ENCODE results near the gene GGCT.

The GGCT gene

DNA sequence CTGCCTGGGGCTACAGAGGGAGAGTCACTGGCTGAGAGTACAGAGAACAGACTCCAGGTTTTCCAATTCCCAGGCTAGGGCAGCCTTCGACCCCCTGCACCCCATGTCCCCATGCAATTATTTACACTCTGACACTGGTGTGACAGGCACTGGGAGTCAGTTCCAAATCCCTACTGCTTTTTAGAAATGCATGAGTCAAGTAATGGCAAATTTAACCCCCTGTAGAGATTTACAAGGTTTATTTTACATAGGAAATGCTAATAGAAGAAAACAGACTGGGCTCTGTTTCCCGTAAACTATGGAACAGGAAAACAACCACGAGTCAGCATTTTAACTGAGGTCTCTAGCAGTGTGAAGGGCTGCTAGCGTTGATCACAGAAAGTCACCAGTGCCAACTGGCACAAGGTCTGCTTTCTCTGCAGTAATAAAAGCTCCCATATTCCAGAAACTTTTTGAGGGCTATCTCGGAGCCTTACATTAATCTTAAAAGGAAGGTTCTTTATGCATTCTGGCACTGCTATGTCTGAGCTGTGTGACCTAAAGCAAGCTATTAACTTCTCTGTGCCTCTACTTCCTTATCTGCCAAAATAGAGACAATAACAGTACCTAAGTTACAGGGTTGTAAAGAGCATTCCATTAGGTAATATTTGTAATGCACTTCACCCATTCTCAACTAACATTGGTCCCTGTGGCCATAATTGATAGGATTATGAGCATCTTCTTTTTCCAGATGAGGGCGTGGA lies 54.2 kb downstream of the GGCT start:
- TF ChIP-seq, protein P1, sequence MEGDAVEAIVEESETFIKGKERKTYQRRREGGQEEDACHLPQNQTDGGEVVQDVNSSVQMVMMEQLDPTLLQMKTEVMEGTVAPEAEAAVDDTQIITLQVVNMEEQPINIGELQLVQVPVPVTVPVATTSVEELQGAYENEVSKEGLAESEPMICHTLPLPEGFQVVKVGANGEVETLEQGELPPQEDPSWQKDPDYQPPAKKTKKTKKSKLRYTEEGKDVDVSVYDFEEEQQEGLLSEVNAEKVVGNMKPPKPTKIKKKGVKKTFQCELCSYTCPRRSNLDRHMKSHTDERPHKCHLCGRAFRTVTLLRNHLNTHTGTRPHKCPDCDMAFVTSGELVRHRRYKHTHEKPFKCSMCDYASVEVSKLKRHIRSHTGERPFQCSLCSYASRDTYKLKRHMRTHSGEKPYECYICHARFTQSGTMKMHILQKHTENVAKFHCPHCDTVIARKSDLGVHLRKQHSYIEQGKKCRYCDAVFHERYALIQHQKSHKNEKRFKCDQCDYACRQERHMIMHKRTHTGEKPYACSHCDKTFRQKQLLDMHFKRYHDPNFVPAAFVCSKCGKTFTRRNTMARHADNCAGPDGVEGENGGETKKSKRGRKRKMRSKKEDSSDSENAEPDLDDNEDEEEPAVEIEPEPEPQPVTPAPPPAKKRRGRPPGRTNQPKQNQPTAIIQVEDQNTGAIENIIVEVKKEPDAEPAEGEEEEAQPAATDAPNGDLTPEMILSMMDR (conservative IDR thresholded peaks at IDR 0.05; ENCODE audit: control insufficient read depth, insufficient read depth, low read depth, low read length): no peak
- H3K4me3 ChIP-seq (ENCODE audit: control insufficient read depth, low read depth, low read length): no peak overlapping the region
- DNase-seq (ENCODE audit: low read depth): no peak

- TF ChIP-seq, protein P1 (conservative IDR thresholded peaks at IDR 0.05; ENCODE audit: control insufficient read depth, insufficient read depth, low read depth, low read length): no peak
- DNase-seq (ENCODE audit: low read depth): no peak
- H3K4me3 ChIP-seq (ENCODE audit: control insufficient read depth, low read depth, low read length): no peak overlapping the region
Observed at GRCh38 chr7:30448461-30449189, 56.0 kb downstream of the GGCT start.

DNA sequence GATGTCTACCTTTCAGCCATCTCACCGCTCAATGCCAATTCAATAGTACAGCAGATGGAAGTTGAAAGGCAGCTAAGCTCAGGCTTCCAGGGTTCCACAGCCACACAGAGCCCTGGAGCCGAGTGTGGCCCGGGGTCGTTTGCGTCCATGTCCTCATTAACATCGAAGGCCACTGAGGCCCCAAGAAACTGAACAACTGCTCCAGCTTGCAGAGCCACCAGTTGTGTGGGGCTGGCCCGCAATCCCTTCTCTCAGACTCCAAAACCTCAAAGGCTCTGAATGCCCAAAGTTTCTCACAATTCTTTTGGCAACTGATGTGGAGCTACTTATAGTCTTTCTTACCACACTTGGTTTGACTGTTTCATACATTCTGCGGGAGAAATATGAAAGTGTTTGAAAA lies 57.2 kb downstream of the GGCT start:
- DNase-seq (ENCODE audit: low read depth): no peak
- TF ChIP-seq, protein P1 (conservative IDR thresholded peaks at IDR 0.05; ENCODE audit: control insufficient read depth, insufficient read depth, low read depth, low read length): no peak
- H3K4me3 ChIP-seq (ENCODE audit: control insufficient read depth, low read depth, low read length): no peak overlapping the region

Data from fibroblast of mammary gland (primary cell).